HG02973 (cell line): ENCODE measurements around the gene ELL2.
"Not testable (repeated sequence)": the region's sequence is repeated elsewhere in the genome, so short reads cannot be mapped to it uniquely, and the experiment has no call there.

Source experiments
- ATAC-seq: cut with Tn5 transposase; IDR thresholded peaks from one replicate; pipeline ENCODE4 v1.9.1; 2021; ENCODE audit warnings: moderate library complexity; ENCODE audit not compliant: unreplicated experiment

ELL2 gene

GRCh38 chr5:95862671-95863382, 98.8 kb downstream of the ELL2 start:
- ATAC-seq, result no peak

GRCh38 chr5:95861864-95862561, 99.6 kb downstream of the ELL2 start:
- no peak for ATAC-seq

DNA sequence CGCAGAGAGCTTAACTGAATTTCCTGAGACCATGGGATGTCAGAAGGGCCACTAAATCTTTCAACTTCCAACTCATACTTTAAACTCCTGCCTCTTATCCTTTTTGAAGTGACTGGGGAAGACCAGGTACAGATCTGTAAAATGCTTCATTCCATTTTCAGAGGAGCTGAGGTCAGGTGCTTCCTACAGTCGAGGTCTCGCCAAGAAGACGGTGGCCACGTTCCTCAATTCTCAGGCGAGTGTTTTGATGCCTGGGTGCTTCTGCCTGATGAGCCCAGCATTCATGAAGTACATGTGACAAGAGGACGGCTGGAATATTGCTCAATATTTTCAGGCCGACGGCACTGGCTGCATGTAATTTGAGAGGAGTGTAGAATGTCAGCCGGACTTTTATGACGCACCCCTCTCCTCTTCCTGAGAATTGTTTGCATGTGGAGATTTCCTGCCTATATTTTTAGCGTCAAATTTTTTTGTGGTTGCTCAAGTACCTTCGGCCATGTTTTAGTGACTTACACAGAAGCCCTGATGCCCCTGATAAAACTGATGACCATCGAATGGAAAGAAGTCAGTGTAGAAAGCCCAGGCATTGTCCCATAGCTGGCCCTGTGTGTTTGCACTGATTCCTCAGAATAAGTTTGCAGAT, 100.3 kb downstream of the ELL2 start:
- ATAC-seq, result no peak

GRCh38 chr5:95859661-95860060, 102.0 kb downstream of the ELL2 start:
- ATAC-seq, result no peak

DNA sequence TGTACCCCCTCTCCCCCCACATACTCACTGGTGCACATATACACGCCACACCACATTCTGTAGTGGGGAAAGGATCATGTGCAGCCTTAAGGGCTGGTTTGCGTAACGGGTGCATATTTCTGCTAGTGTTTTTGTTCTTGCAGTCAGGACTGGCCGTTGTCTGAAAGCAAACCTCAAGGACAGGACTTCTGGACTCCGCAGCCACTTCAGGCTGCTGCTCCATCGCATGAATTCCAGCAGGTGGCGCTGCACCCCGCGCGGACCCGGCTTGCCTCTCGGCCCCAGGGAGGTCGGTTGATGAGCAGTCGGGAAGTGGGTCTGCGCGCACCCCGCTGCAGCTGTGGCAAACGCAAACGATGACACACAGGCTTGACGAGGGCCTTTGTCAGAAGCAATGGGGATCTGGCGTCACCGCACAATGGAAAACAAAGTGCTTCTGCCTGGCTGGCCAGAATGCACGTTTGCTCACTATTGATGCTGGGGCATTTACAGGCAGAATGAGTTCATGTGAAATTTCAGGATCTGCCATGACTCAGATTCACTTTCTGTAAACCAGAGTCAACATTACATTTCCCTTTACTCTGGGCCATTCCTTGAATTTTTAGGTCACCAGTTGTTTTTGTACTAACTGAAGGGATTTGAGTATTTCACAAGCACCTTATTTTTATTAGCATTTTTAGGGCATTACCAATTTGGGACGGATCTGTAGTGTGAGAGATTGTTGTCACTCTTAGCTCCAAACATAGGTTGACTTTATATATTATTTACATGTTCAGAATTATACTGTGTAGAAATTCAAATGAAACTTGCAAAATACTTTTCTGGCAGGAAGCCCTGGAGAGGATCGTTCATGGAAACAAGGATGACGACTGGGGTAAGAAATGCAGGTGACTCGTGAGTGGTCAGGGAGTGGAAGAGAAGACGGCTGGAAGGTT, 102.7 kb downstream of the ELL2 start:
- ATAC-seq, result peak; percentile 92

- ATAC-seq, result no peak
Measured at GRCh38 chr5:95858023-95858461, 103.6 kb downstream of the ELL2 start.

DNA sequence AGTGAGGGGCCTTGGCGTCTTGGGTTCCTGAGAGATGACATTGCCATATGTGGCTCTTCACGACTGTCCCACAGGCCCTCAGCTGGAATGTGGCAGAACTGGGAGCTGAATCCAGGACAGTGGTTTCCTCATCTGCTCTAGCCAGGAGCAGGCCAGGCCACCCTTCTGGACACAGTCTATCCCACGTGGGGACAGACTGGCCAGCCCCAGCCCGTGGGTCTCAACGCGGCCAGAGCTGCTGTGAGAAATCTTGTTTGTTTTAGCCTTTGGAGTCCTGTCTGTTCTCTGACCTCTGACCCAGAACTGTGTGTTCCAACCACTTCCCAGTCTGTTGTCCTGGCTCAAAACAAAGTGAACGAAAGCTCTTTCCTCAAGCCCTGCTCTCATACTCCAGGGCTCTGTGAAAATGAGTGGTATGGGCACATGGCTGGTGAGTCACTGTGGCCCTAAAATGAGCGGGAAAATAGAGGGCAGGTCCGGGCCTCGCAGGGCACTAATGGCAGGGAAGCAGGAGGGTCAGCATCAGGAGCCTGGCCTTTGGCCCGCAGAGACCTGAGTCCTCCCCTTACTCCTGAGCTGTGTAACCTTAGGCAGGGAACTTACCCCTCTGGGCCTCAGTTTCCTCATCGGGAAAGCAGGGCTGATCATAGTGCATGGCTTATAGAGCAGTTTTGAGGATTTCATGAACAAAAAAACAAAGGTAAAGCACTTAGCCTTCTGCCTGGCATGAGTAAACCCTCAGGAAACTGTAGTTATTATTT, 104.3 kb downstream of the ELL2 start:
- no peak for ATAC-seq

- ATAC-seq, result no peak
Measured at GRCh38 chr5:95856501-95856981, 105.1 kb downstream of the ELL2 start.

DNA sequence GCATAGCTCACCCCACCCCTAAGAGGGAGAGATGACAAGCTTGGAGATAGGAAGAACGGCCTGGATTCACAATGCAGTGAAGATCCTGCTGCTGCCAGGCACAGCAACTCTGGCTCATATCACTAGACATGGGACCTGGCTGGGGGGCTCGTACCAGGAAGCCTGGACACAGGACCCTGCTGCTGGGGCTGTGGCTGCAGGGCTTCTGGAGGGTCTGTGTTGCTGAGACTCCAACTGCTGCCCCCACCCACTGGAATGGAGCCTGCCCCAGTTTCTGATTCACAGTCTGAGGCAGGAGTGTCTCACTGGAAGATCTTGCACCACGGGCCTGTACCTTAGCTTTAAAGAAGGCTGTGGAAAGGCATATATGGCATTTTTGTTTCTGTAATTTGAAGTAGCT, 108.2 kb downstream of the ELL2 start:
- no peak for ATAC-seq

GRCh38 chr5:95852567-95852966, 109.1 kb downstream of the ELL2 start:
- ATAC-seq, result no peak

DNA sequence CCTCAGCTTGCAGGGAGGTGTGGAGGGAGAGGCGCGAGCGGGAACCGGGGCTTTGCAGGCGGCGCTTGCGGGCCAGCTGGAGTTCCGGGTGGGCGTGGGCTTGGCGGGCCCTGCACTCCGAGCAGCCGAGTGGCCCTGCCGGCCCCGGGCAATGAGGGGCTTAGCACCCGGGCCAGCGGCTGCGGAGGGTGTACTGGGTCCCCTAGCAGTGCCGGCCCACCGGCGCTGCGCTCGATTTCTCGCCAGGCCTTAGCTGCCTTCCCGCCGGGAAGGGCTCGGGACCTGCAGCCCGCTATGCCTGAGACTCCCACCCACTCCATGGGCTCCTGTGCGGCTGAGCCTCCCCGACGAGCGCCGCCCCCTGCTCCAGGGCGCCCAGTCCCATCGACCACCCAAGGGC, 110.5 kb downstream of the ELL2 start:
- ATAC-seq, result not testable (repeated sequence)

GRCh38 chr5:95850391-95850894, 111.2 kb downstream of the ELL2 start:
- ATAC-seq, result no peak

DNA sequence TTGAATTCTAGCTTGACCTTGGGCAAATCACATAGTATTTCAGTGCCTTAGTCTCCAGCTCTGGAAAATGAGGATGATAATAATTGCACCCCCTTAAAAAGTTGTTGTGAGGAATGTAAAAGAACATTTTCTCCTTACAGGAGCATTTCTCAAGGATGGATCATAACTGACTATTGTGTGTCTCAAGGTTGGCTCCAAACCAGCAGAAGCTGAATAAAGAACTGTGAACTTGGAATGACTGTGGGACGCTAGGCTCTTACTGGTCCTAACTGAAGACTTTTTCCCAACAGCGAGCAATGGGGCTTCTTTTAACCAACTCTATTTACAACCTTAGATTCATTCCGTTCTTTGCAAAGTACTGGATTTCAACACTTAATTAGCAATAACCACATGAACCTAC, 113.0 kb downstream of the ELL2 start:
- no peak for ATAC-seq

GRCh38 chr5:95847261-95847592, 114.4 kb downstream of the ELL2 start:
- no peak for ATAC-seq

- peak; percentile 56 for ATAC-seq
Measured at GRCh38 chr5:95846554-95847260, 114.9 kb downstream of the ELL2 start.

GRCh38 chr5:95845391-95845790, 116.3 kb downstream of the ELL2 start:
- ATAC-seq, result no peak

DNA sequence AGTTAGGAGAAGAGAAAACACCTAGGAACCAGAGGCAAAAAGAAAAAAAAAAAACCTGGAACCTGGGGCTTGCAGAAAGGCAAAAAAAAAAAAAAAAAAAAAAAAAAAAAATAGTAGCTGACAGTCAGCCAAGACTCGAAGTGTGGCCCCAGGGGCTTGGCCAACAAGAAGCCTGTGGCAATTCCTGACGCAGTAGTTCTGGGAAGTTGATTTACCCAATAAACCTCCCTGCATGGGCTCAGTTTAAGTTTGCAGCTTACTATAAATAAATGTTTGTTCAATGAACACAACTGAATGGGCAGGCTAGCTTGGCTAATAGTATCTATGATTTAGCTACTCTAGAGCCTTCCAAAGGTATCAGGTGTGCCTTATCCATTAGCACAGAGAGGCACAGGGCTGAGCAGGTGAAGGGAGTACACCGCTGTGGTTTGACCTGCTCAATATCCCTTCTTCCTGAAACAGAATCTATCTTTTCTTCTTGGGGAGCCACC, 117.9 kb downstream of the ELL2 start:
- ATAC-seq, result no peak

GRCh38 chr5:95842854-95843544, 118.7 kb downstream of the ELL2 start:
- peak; percentile 80 for ATAC-seq
